Camera-type eye (tissue), 1 donor: ENCODE data around the gene KRTAP19-8. TPM values are rescaled to one million over a fixed set of nuclear protein-coding genes. Genes with fewer than 3 reads are reported as not detected.

Source experiments
- total RNA-seq: library from RNA; depleted of rRNA; stranded (reverse); fragments of >200 nt; gene quantifications from one replicate; pipeline ENCODE4 v1.2.3, GENCODE V29; 2014

KRTAP19-8 gene, protein sequence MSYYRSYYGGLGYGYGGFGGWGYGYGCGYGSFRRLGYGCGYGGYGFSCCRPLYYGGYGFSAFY
- total RNA-seq: not detected

DNA sequence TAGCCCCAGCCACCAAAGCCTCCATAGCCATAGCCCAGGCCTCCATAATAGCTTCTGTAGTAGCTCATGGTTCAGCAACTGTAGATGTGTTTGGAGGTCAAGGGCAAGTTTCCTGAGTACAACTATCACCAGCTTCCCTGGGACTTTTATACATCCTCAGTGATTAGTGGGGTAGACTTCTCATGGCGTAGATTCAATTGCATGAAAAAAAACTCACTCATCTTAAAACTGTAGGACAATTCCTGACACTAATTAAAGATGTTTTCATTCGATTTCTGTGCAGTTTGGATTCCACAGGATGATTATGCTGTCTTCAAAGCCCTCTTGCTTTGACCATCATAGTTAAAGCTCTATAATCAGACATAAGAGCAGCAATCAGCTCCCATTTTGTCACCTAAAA, at the start of gene KRTAP19-8:
TSS of gene KRTAP19-8 (minus strand) at position 101 of the 400 bp plus-strand sequence. CDS start at position 68, 33 bp downstream.

Other genes starting within 250 kb of the KRTAP19-8 start
- not detected for gene KRTAP8-1, start 225.2 kb downstream of the KRTAP19-8 start, total RNA-seq
- gene KRTAP7-1, start 208.7 kb downstream of the KRTAP19-8 start, total RNA-seq: not detected
- not detected for gene KRTAP11-1, start 156.9 kb downstream of the KRTAP19-8 start, total RNA-seq